Ectodermal cell (in vitro differentiated cells): ENCODE measurements around the gene LDLRAD4.

Experiments used
- H3K27ac ChIP-seq: 2 replicates; pipeline ENCODE4 v1.7.0; 2013; ENCODE audit warnings: mild to moderate bottlenecking, low read depth, low read length; ENCODE audit not compliant: insufficient read depth, poor library complexity, severe bottlenecking
- H3K27me3 ChIP-seq: 2 replicates; pipeline ENCODE4 v1.7.0; 2013; ENCODE audit warnings: mild to moderate bottlenecking, low read length; ENCODE audit not compliant: insufficient read depth, control insufficient read depth, poor library complexity, severe bottlenecking
- H3K36me3 ChIP-seq: one replicate; pipeline ENCODE4 v1.7.0; 2013; ENCODE audit warnings: low read length; ENCODE audit not compliant: control insufficient read depth, insufficient read depth
- H3K4me1 ChIP-seq: one replicate; pipeline ENCODE4 v1.7.0; 2013; ENCODE audit warnings: low read length; ENCODE audit not compliant: control insufficient read depth, insufficient read depth
- H3K4me3 ChIP-seq: 2 replicates; pipeline ENCODE4 v1.7.0; 2013; ENCODE audit warnings: low read depth, low read length, control low read depth; ENCODE audit not compliant: insufficient read depth
- H3K9me3 ChIP-seq: 2 replicates; pipeline ENCODE4 v1.7.0; 2013; ENCODE audit warnings: mild to moderate bottlenecking, low read length, moderate library complexity; ENCODE audit not compliant: control insufficient read depth
- WGBS, 2 experiments: methylation state at CpG; one replicate each; pipeline ENCODE4 v1.1.7; 2013; ENCODE audit warnings: missing lambda C conversion rate in 2 of 2; 5-methylcytosine and 5-hydroxymethylcytosine counted together

Gene LDLRAD4

GRCh38 chr18:13455960-13456481 lies 237.5 kb downstream of the LDLRAD4 start:
- H3K9me3 ChIP-seq: no peaks in the 10 kb centered on the region
- WGBS, 2 experiments: 94 to 95% methylated on average over 19 of the region's 19 CpGs
- H3K4me1 ChIP-seq: peaks cover 13% of the 10 kb centered on the region
- H3K27ac ChIP-seq: no peak overlapping the region
- H3K27me3 ChIP-seq: peaks cover 36% of the 10 kb centered on the region
- H3K36me3 ChIP-seq: no peaks in the 10 kb centered on the region
- no peak overlapping the region for H3K4me3 ChIP-seq

GRCh38 chr18:13456736-13457271 lies 238.2 kb downstream of the LDLRAD4 start:
- peaks cover 9% of the 10 kb centered on the region for H3K4me1 ChIP-seq
- H3K27me3 ChIP-seq: peaks cover 28% of the 10 kb centered on the region
- H3K36me3 ChIP-seq: no peaks in the 10 kb centered on the region
- H3K27ac ChIP-seq: no peak overlapping the region
- no peaks in the 10 kb centered on the region for H3K9me3 ChIP-seq
- H3K4me3 ChIP-seq: no peak overlapping the region
- WGBS, 2 experiments: 91 to 98% methylated on average over 3 of the region's 3 CpGs

GRCh38 chr18:13457327-13457726 lies 238.8 kb downstream of the LDLRAD4 start:
- Histone ChIP-seq H3K36me3 (no peaks in the 10 kb centered on the region), H3K9me3 (no peaks in the 10 kb centered on the region), H3K27ac (no peak overlapping the region), H3K4me1 (peaks cover 8% of the 10 kb centered on the region), H3K4me3 (no peak overlapping the region), H3K27me3 (peaks cover 23% of the 10 kb centered on the region)
- WGBS, 2 experiments: 86 to 91% methylated on average over 10 of the region's 10 CpGs

GRCh38 chr18:13460946-13461345 lies 242.4 kb downstream of the LDLRAD4 start:
- WGBS, 2 experiments: 86 to 90% methylated on average over 12 of the region's 12 CpGs
- H3K27me3 ChIP-seq: no peaks in the 10 kb centered on the region
- H3K4me3 ChIP-seq: no peak overlapping the region
- H3K27ac ChIP-seq: no peak overlapping the region
- H3K9me3 ChIP-seq: no peaks in the 10 kb centered on the region
- no peaks in the 10 kb centered on the region for H3K4me1 ChIP-seq
- no peaks in the 10 kb centered on the region for H3K36me3 ChIP-seq

- no peaks in the 10 kb centered on the region for H3K9me3 ChIP-seq
- H3K27me3 ChIP-seq: no peaks in the 10 kb centered on the region
- WGBS, 2 experiments: 93 to 95% methylated on average over 5 of the region's 5 CpGs
- H3K27ac ChIP-seq: no peak overlapping the region
- no peak overlapping the region for H3K4me3 ChIP-seq
- H3K4me1 ChIP-seq: no peaks in the 10 kb centered on the region
- no peaks in the 10 kb centered on the region for H3K36me3 ChIP-seq
Measured at GRCh38 chr18:13461469-13461868, 242.9 kb downstream of the LDLRAD4 start.

- no peak overlapping the region for H3K27ac ChIP-seq
- H3K4me1 ChIP-seq: no peaks in the 10 kb centered on the region
- no peaks in the 10 kb centered on the region for H3K36me3 ChIP-seq
- no peaks in the 10 kb centered on the region for H3K27me3 ChIP-seq
- no peak overlapping the region for H3K4me3 ChIP-seq
- 92 to 98% methylated on average over 5 of the region's 5 CpGs for WGBS, 2 experiments
- H3K9me3 ChIP-seq: no peaks in the 10 kb centered on the region
Measured at GRCh38 chr18:13461936-13462335, 243.4 kb downstream of the LDLRAD4 start.

GRCh38 chr18:13462686-13463085 lies 244.1 kb downstream of the LDLRAD4 start:
- H3K4me3 ChIP-seq: no peak overlapping the region

GRCh38 chr18:13463526-13464210 lies 245.1 kb downstream of the LDLRAD4 start:
- Histone ChIP-seq H3K36me3 (no peaks in the 10 kb centered on the region), H3K27ac (no peak overlapping the region), H3K4me1 (no peaks in the 10 kb centered on the region), H3K27me3 (no peaks in the 10 kb centered on the region), H3K9me3 (no peaks in the 10 kb centered on the region), H3K4me3 (no peak overlapping the region)
- WGBS, 2 experiments: 89 to 91% methylated on average over 5 of the region's 6 CpGs

More at GRCh38 chr18:13462686-13463085, 244.1 kb downstream of the LDLRAD4 start:
- Histone ChIP-seq H3K27ac (no peak overlapping the region), H3K36me3 (no peaks in the 10 kb centered on the region), H3K4me1 (no peaks in the 10 kb centered on the region), H3K9me3 (no peaks in the 10 kb centered on the region), H3K27me3 (no peaks in the 10 kb centered on the region)
- 86% methylated on average over 11 of the region's 11 CpGs for WGBS, 2 experiments

- Histone ChIP-seq H3K27ac (no peak overlapping the region), H3K9me3 (no peaks in the 10 kb centered on the region), H3K4me1 (no peaks in the 10 kb centered on the region), H3K4me3 (no peak overlapping the region), H3K36me3 (no peaks in the 10 kb centered on the region), H3K27me3 (no peaks in the 10 kb centered on the region)
- 85 to 89% methylated on average over 12 to 13 of the region's 14 CpGs for WGBS, 2 experiments
Measured at GRCh38 chr18:13464432-13465123, 246.0 kb downstream of the LDLRAD4 start.

- H3K27ac ChIP-seq: no peak overlapping the region
- no peaks in the 10 kb centered on the region for H3K9me3 ChIP-seq
- no peaks in the 10 kb centered on the region for H3K36me3 ChIP-seq
- 94 to 95% methylated on average over 4 of the region's 4 CpGs for WGBS, 2 experiments
- no peaks in the 10 kb centered on the region for H3K27me3 ChIP-seq
- no peak overlapping the region for H3K4me3 ChIP-seq
- H3K4me1 ChIP-seq: no peaks in the 10 kb centered on the region
Measured at GRCh38 chr18:13465124-13465446, 246.5 kb downstream of the LDLRAD4 start.
